ENCODE measurements around the gene LYSMD2. TPM values are rescaled to one million over a fixed set of nuclear protein-coding genes. Genes with fewer than 3 reads are reported as not detected.

Gene LYSMD2
- total RNA-seq, 4 donors from 2014 or later = 8.9 to 18.0 (median 13.8) TPM

- Histone ChIP-seq H3K27ac (no peak overlapping the region), H3K36me3 (no peaks in the 10 kb centered on the region), H3K27me3 (no peaks in the 10 kb centered on the region), H3K4me3 (replicated peaks in 1 of 3) (no peak overlapping the region), H3K9me3 (no peaks in the 10 kb centered on the region), H3K4me1 (peaks cover 9 to 10% of the 10 kb centered on the region in 2 donors)
- TF ChIP-seq POLR2A (IDR thresholded peaks at IDR 0.05) = no peak
- TF ChIP-seq CTCF (IDR thresholded peaks at IDR 0.05) = no peak
- intact Hi-C loops (cut with DNase I) = no loop called here
- 85 to 88% methylated on average over 2 of the region's 2 CpGs for WGBS, 2 donors
- no peak for DNase-seq
Observed at GRCh38 chr15:51754267-51754666, 16.8 kb upstream of the LYSMD2 start.

GRCh38 chr15:51752888-51753287 is 15.4 kb upstream of the LYSMD2 start:
- WGBS, 2 donors = 81 to 82% methylated on average over 5 of the region's 5 CpGs
- Histone ChIP-seq H3K9me3 (no peaks in the 10 kb centered on the region), H3K4me3 (replicated peaks in 1 of 3) (no peak overlapping the region), H3K27ac (no peak overlapping the region), H3K27me3 (no peaks in the 10 kb centered on the region), H3K36me3 (no peaks in the 10 kb centered on the region), H3K4me1 (peaks cover 9 to 10% of the 10 kb centered on the region in 2 donors)
- TF ChIP-seq CTCF (IDR thresholded peaks at IDR 0.05) (no peak), POLR2A (IDR thresholded peaks at IDR 0.05) (no peak)
- intact Hi-C loops (cut with DNase I) = no loop called here
- no peak for DNase-seq

GRCh38 chr15:51751697-51752683 is 14.5 kb upstream of the LYSMD2 start:
- Histone ChIP-seq H3K4me1 (peaks cover 9 to 10% of the 10 kb centered on the region in 2 donors), H3K9me3 (no peaks in the 10 kb centered on the region), H3K36me3 (no peaks in the 10 kb centered on the region), H3K27ac (peak overlapping the region in 1 of 3 donors; percentile 36), H3K27me3 (no peaks in the 10 kb centered on the region), H3K4me3 (replicated peaks in 1 of 3) (peak overlapping the region in 2 of 3 donors; percentile 14 to 49)
- TF ChIP-seq CTCF (IDR thresholded peaks at IDR 0.05) (no peak), POLR2A (IDR thresholded peaks at IDR 0.05) (no peak)
- WGBS, 2 donors = 6 to 12% methylated on average over 26 to 50 of the region's 71 CpGs
- intact Hi-C loops (cut with DNase I) = no loop called here
- DNase-seq = peak; percentile 19 to 28

- Histone ChIP-seq H3K27ac (peak within 1 kb of the TSS in 1 of 3 donors; percentile 36), H3K27me3 (no peaks in the 10 kb centered on the region), H3K9me3 (no peaks in the 10 kb centered on the region), H3K4me1 (peaks cover 9 to 10% of the 10 kb centered on the region in 2 donors), H3K4me3 (replicated peaks in 1 of 3) (peak within 1 kb of the TSS in 2 of 3 donors; percentile 14 to 49), H3K36me3 (no peaks in the 10 kb centered on the region)
- 9 to 14% methylated on average over 22 to 23 of the region's 65 CpGs for WGBS, 2 donors
- TF ChIP-seq POLR2A (IDR thresholded peaks at IDR 0.05) = no peak
- no peak for TF ChIP-seq CTCF (IDR thresholded peaks at IDR 0.05)
- peak; percentile 55 for DNase-seq
- intact Hi-C loops (cut with DNase I) = no loop called here
Observed at GRCh38 chr15:51750792-51751696, 13.6 kb upstream of the LYSMD2 start, which contains the start of gene TMOD2. TMOD2 (plus strand) TSS chr15:51751597; CDS start chr15:51766442, 14,845 bp downstream.

Data from thyroid gland (tissue), 4 donors.